ENCODE results near the gene MAPRE3. TPM values are rescaled to one million over a fixed set of nuclear protein-coding genes. Genes with fewer than 3 reads are reported as not detected.

Gene MAPRE3
- total RNA-seq, 1 donor from 2014 or later: 27.1 TPM

- no peak for TF ChIP-seq CTCF (IDR thresholded peaks at IDR 0.05)
- Histone ChIP-seq H3K27ac (no peak overlapping the region), H3K27me3 (ENCODE audit: low read depth) (peaks cover 8% of the 10 kb centered on the region), H3K4me3 (no peak overlapping the region), H3K36me3 (no peaks in the 10 kb centered on the region), H3K4me1 (peaks cover 6% of the 10 kb centered on the region), H3K9me3 (no peaks in the 10 kb centered on the region)
- DNase-seq (no peak), ATAC-seq (no peak)
- intact Hi-C loops (cut with DNase I): loop anchor here (5.0 kb wide), 1 partner anchor 53 kb away; no protein-coding TSS in a partner anchor
Measured at GRCh38 chr2:26964446-26965130, 5.8 kb upstream of the MAPRE3 start.

- TF ChIP-seq CTCF (IDR thresholded peaks at IDR 0.05): no peak
- intact Hi-C loops (cut with DNase I): no loop called here
- Histone ChIP-seq H3K27me3 (ENCODE audit: low read depth) (peaks cover 8% of the 10 kb centered on the region), H3K9me3 (no peaks in the 10 kb centered on the region), H3K27ac (no peak overlapping the region), H3K4me1 (peaks cover 23% of the 10 kb centered on the region), H3K36me3 (no peaks in the 10 kb centered on the region), H3K4me3 (no peak overlapping the region)
- DNase-seq: no peak
- ATAC-seq: no peak
Measured at GRCh38 chr2:26968001-26968400, 2.4 kb upstream of the MAPRE3 start.

GRCh38 chr2:26969077-26969844 is 1.2 kb upstream of the MAPRE3 start:
- DNase-seq: no peak
- TF ChIP-seq CTCF (IDR thresholded peaks at IDR 0.05): no peak
- intact Hi-C loops (cut with DNase I): no loop called here

GRCh38 chr2:26970928-26971627 is 641 bp downstream of the MAPRE3 start:
- Histone ChIP-seq H3K36me3 (no peaks in the 10 kb centered on the region), H3K4me3 (peak overlapping the region; percentile 88), H3K27ac (peak overlapping the region; percentile 73), H3K27me3 (ENCODE audit: low read depth) (peaks cover 7% of the 10 kb centered on the region), H3K4me1 (peaks cover 23% of the 10 kb centered on the region), H3K9me3 (no peaks in the 10 kb centered on the region)
- ATAC-seq (peak; percentile 56 to 57), DNase-seq (no peak)
- intact Hi-C loops (cut with DNase I): no loop called here
- TF ChIP-seq CTCF (IDR thresholded peaks at IDR 0.05): no peak

More at GRCh38 chr2:26969077-26969844, 1.2 kb upstream of the MAPRE3 start:
- Histone ChIP-seq H3K4me1 (peaks cover 23% of the 10 kb centered on the region), H3K9me3 (no peaks in the 10 kb centered on the region), H3K27me3 (ENCODE audit: low read depth) (peaks cover 8% of the 10 kb centered on the region), H3K27ac (no peak overlapping the region), H3K4me3 (no peak overlapping the region), H3K36me3 (no peaks in the 10 kb centered on the region)
- no peak for ATAC-seq

- Histone ChIP-seq H3K4me3 (no peak overlapping the region), H3K27ac (no peak overlapping the region), H3K36me3 (no peaks in the 10 kb centered on the region), H3K9me3 (no peaks in the 10 kb centered on the region), H3K27me3 (ENCODE audit: low read depth) (no peaks in the 10 kb centered on the region), H3K4me1 (peaks cover 23% of the 10 kb centered on the region)
- ATAC-seq (no peak), DNase-seq (no peak)
- no peak for TF ChIP-seq CTCF (IDR thresholded peaks at IDR 0.05)
- intact Hi-C loops (cut with DNase I): no loop called here
Measured at GRCh38 chr2:26971911-26972786, 1.7 kb downstream of the MAPRE3 start.

Data from lower lobe of right lung (tissue), 2 donors.